GM12878 (cell line): Measurements from ENCODE around the gene SMIM10L1. TPM values are rescaled to one million over a fixed set of nuclear protein-coding genes. Genes with fewer than 3 reads are reported as not detected.

Source experiments
- ATAC-seq: fragments of 200-7000 bp; cut with Tn5 transposase; 3 replicates; pipeline ENCODE4 v1.9.1; 2020; ENCODE audit warnings: mild to moderate bottlenecking, moderate library complexity
- BruUV-seq: library from RNA; stranded (reverse); fragments of 400-500 nt; replicated peaks from 2 replicates; lab custom pipeline; 2021; lab: Mats Ljungman, UMichigan
- CTCF ChIA-PET: fragments of 300-600 bp; sonication (Branson Sonifier 250); formaldehyde crosslinking; extraction: SDS; loops from one replicate; lab custom pipeline; 2021; ENCODE audit warnings: inconsistent platforms; lab: Yijun Ruan, JAX
- POLR2A ChIA-PET: fragments of 350-600 bp; formaldehyde crosslinking; extraction: SDS; loops from one replicate; lab custom pipeline; 2021; ENCODE audit warnings: inconsistent platforms; lab: Charles Lee
- RAD21 ChIA-PET: fragments of 300-600 bp; sonication (Branson Sonifier 250); formaldehyde crosslinking; loops from one replicate; lab custom pipeline; 2023; ENCODE audit warnings: antibody characterized with exemption; ENCODE audit not compliant: unreplicated experiment; lab: Charles Lee
- SMC1A ChIA-PET: fragments of 300-600 bp; sonication (Branson Sonifier 250); formaldehyde crosslinking; loops from one replicate; lab custom pipeline; 2023; ENCODE audit not compliant: unreplicated experiment, uncharacterized antibody; lab: Charles Lee
- DNase-seq: peaks from one replicate; pipeline ENCODE4 v3.0.0-alpha.2; 2011; ENCODE audit warnings: low read depth, low spot score
- FAIRE-seq: peaks from 3 replicates; lab custom pipeline; 2011; peaks lifted over from hg19 to GRCh38; lab: Jason Lieb, UNC
- H2AFZ ChIP-seq: 2 replicates; pipeline ENCODE4 v1.6.0; 2011; ENCODE audit warnings: low read depth, low read length, control low read depth; ENCODE audit not compliant: control insufficient read depth
- H3K27ac ChIP-seq: 2 replicates; pipeline ENCODE4 v1.5.1; 2011; ENCODE audit warnings: control low read depth; ENCODE audit not compliant: control insufficient read depth, insufficient read depth
- H3K27me3 ChIP-seq, 2 experiments: replicated peaks in 1 of 2; 2 replicates each; pipeline versions ENCODE4 v1.6.0 to v1.6.1; 2011; ENCODE audit warnings: low read length in 1 of 2; ENCODE audit not compliant: control insufficient read depth in 2 of 2, insufficient read depth in 2 of 2
- H3K36me3 ChIP-seq, 2 experiments: 2 replicates each; pipeline ENCODE4 v1.5.1; 2011; ENCODE audit warnings: low read length in 1 of 2; ENCODE audit not compliant: control insufficient read depth in 2 of 2, insufficient read depth in 2 of 2
- H3K4me1 ChIP-seq: 2 replicates; pipeline ENCODE4 v1.6.1; 2011; ENCODE audit warnings: mild to moderate bottlenecking, low read length, moderate library complexity, mixed read lengths; ENCODE audit not compliant: control insufficient read depth, insufficient read depth
- H3K4me2 ChIP-seq: 2 replicates; pipeline ENCODE4 v1.6.0; 2011; ENCODE audit warnings: control low read depth; ENCODE audit not compliant: control insufficient read depth, insufficient read depth
- H3K4me3 ChIP-seq: fragments of 200-600 bp; sonication (generic); 2 replicates; pipeline ENCODE4 v1.5.1; 2016
- H3K79me2 ChIP-seq: 2 replicates; pipeline ENCODE4 v1.6.0; 2011; ENCODE audit warnings: low read length; ENCODE audit not compliant: control insufficient read depth, insufficient read depth
- H3K9ac ChIP-seq: 2 replicates; pipeline ENCODE4 v1.8.0; 2011; ENCODE audit warnings: low read length, control low read depth, mixed read lengths; ENCODE audit not compliant: control insufficient read depth, insufficient read depth
- H3K9me3 ChIP-seq: replicated peaks from 3 replicates; pipeline ENCODE4 v1.5.1; 2011; ENCODE audit warnings: mild to moderate bottlenecking, low read length; ENCODE audit not compliant: control insufficient read depth, insufficient read depth
- H4K20me1 ChIP-seq: 2 replicates; pipeline ENCODE4 v1.6.0; 2011; ENCODE audit not compliant: control insufficient read depth, insufficient read depth
- BCL11A ChIP-seq: IDR thresholded peaks from 2 replicates; pipeline ENCODE4 v1.6.1; 2011; ENCODE audit warnings: low read depth, low read length
- EZH2 ChIP-seq: IDR thresholded peaks from 2 replicates; pipeline ENCODE4 v1.6.1; 2012; ENCODE audit warnings: low read depth, mild to moderate bottlenecking, control low read depth, inconsistent platforms, low read length, borderline replicate concordance; ENCODE audit not compliant: control insufficient read depth
- LARP7 ChIP-seq: fragments of 450-650 bp; IDR thresholded peaks from 2 replicates; pipeline ENCODE4 v1.6.1; 2017; ENCODE audit warnings: mild to moderate bottlenecking
- MEF2B ChIP-seq: fragments of 450-650 bp; IDR thresholded peaks from 2 replicates; pipeline ENCODE4 v1.6.1; 2018; ENCODE audit warnings: mild to moderate bottlenecking, moderate library complexity; ENCODE audit not compliant: partially characterized antibody, poor library complexity, severe bottlenecking
- NR2C1 ChIP-seq: fragments of 450-650 bp; IDR thresholded peaks from 2 replicates; pipeline ENCODE4 v1.6.1; 2017; ENCODE audit warnings: antibody characterized with exemption, mild to moderate bottlenecking, moderate library complexity
- RB1 ChIP-seq: fragments of 450-650 bp; formaldehyde crosslinking; IDR thresholded peaks from 2 replicates; pipeline ENCODE4 v1.6.1; 2017; ENCODE audit warnings: mild to moderate bottlenecking, borderline replicate concordance
- RBBP5 ChIP-seq: fragments of 200-600 bp; sonication (generic); conservative IDR thresholded peaks from 2 replicates; pipeline ENCODE4 v1.6.1; 2016
- STAT1 ChIP-seq: fragments of 450-650 bp; conservative IDR thresholded peaks from 2 replicates; pipeline ENCODE4 v1.6.1; 2014; ENCODE audit warnings: antibody characterized with exemption, mild to moderate bottlenecking
- ZNF24 ChIP-seq: fragments of 450-650 bp; IDR thresholded peaks from 2 replicates; pipeline ENCODE4 v1.6.1; 2017; ENCODE audit warnings: antibody characterized with exemption, mild to moderate bottlenecking
- WGBS: methylation state at CpG from one replicate; pipeline ENCODE4 v1.1.6; 2016; ENCODE audit warnings: low lambda C conversion rate; ENCODE audit not compliant: insufficient replicate concordance, insufficient coverage; ENCODE audit errors: missing lambda C conversion rate; 5-methylcytosine and 5-hydroxymethylcytosine counted together
- in situ Hi-C: fragments of 300-500 bp; cut with MboI; formaldehyde crosslinking; loops from 9 replicates; pipeline ENCODE4 v1.14.3; 2018; ENCODE audit warnings: mixed read lengths
- intact Hi-C: fragments of 100-400 bp; cut with micrococcal nuclease; formaldehyde crosslinking; loops from one replicate; pipeline ENCODE4 v1.14.2; 2022; ENCODE audit not compliant: unreplicated experiment
- polyA plus RNA-seq, 11 experiments: library from polyadenylated mRNA; depleted of rRNA in 4 of 11; unstranded in 6 of 11; stranded (reverse) in 5 of 11; fragments of >200 nt; fragmentation: Nextera tagmentation in 4 of 11; fragmentation: Illumina TruSeq in 1 of 11; extraction: Ambion mirVana in 4 of 11; extraction: Trizol in 1 of 11; gene quantifications; 1 replicate in 1 of 11; 2 replicates in 10 of 11; pipeline versions ENCODE4 v1.2.1 to v1.2.3, GENCODE V29; 2011 to 2016; ENCODE audit warnings: inconsistent platforms in 2 of 11, missing spikeins in 2 of 11, low read depth in 1 of 11
- total RNA-seq, 4 experiments: library from RNA; depleted of rRNA in 3 of 4; stranded (reverse); fragments of >200 nt in 3 of 4; fragmentation: Illumina TruSeq in 1 of 4; extraction: Trizol in 1 of 4; gene quantifications; 2 replicates each; pipeline versions ENCODE4 v1.2.1 to v1.2.3, GENCODE V29; 2013 to 2021
- TF ChIP-seq, protein P1 (sequence below): IDR thresholded peaks from 2 replicates; pipeline ENCODE4 v1.6.1; 2011; ENCODE audit warnings: low read depth, low read length, improper control_type of control experiment, borderline replicate concordance
- TF ChIP-seq, protein P2 (sequence below): fragments of 450-650 bp; IDR thresholded peaks from 2 replicates; pipeline ENCODE4 v1.6.1; 2018; ENCODE audit warnings: borderline replicate concordance, mild to moderate bottlenecking; ENCODE audit not compliant: partially characterized antibody

Gene SMIM10L1
- total and polyA plus RNA-seq, 10 of the 15 experiments (the other 5 are each of a cell fraction or from before 2014, with no cell fraction given) = 3.3 to 10.5 (median 7.6) TPM

DNA sequence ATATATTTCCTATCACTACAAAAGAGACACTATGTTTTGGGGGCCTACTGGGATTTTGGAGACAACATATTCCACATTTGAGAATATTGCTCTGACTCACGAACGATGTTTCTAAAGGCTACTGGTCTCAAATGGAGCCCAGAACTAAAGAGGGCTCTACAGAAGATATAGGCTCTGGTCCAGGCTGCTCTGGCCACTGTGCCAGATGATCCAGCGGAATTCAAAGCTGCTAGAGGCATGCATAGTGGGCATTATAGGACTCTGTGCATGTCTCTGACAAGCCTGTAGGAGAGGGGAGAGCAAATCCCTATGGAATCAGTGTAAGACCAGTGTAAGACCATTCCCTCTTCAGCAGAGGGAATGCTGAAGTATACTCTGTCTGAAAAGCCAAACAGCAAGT lies 40.6 kb upstream of the SMIM10L1 start (continued):
- TF ChIP-seq EZH2 (no peak), ZNF24 (no peak), BCL11A (no peak)

DNA sequence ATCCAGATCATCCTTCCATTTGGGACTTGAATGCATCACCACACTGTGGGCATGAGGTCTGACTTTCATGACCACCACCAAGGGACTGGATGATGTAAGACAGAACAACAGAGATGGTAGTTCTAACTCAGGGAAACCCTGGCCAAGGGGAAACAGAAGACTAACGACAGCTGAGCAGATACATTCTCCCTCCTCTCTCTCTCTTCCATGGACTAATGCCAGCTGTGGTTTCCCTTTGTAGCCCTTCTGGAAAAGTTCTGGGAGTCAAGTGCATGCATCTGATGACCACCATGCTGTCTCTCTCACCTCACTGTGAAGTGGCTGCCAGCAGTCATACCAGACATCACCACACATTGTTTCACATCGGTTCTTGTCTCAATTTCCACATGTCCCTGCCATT lies 40.0 kb upstream of the SMIM10L1 start:
- in situ Hi-C loops = no loop called here
- no peaks in the 10 kb centered on the region for H3K27me3 ChIP-seq
- H3K4me3 ChIP-seq = no peak overlapping the region
- TF ChIP-seq LARP7 (no peak), NR2C1 (no peak), RB1 (no peak)
- H3K4me1 ChIP-seq = no peaks in the 10 kb centered on the region
- no peak overlapping the region for H2AFZ ChIP-seq
- SMC1A ChIA-PET = no interaction called here
- no peak overlapping the region for H3K27ac ChIP-seq
- CTCF ChIA-PET = no interaction called here
- no peak for FAIRE-seq
- H4K20me1 ChIP-seq = no peaks in the 10 kb centered on the region
- H3K36me3 ChIP-seq = no peaks in the 10 kb centered on the region; a peak in 1 of 4 replicates
- POLR2A ChIA-PET = no interaction called here
- H3K9me3 ChIP-seq = peaks cover 3% of the 10 kb centered on the region; the same call in 1 of the 3 replicates
- RAD21 ChIA-PET = no interaction called here
- no peak for ATAC-seq
- H3K79me2 ChIP-seq = no peaks in the 10 kb centered on the region; the same call in none of the 2 replicates
- intact Hi-C loops = no loop called here
- no TSS peak for BruUV-seq
- WGBS = 77% methylated on average over 2 of the region's 2 CpGs
- DNase-seq = no peak
- H3K4me2 ChIP-seq = no peak overlapping the region
- H3K9ac ChIP-seq = no peak overlapping the region

DNA sequence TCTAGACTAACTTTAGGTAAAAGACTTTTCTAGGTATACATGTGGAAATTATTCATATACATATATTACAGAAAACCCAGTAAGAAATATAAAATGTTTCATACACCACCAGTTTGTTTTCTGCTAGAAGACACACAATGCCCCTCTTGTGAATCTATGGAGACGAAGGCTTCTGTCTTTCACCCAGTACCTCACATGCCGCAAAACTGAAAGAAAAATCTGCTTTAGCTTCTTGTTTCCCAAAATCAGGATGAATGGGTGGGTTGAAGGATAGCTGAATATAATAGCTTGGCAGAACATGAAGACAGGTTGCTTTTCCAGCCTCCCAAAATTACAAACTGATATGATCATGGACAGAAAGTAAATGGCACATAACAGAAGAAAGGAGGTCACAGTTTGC lies 37.8 kb upstream of the SMIM10L1 start:
- Histone ChIP-seq H3K79me2 (peaks cover 1% of the 10 kb centered on the region; the same call in 1 of the 2 replicates), H3K36me3 (no peaks in the 10 kb centered on the region; a peak in 1 of 4 replicates), H3K4me2 (no peak overlapping the region), H3K9me3 (no peaks in the 10 kb centered on the region; the same call in 2 of the 3 replicates), H3K27me3 (no peaks in the 10 kb centered on the region), H3K4me1 (no peaks in the 10 kb centered on the region), H3K4me3 (no peak overlapping the region), H3K9ac (no peak overlapping the region), H4K20me1 (no peaks in the 10 kb centered on the region), H2AFZ (no peak overlapping the region), H3K27ac (no peak overlapping the region)
- ChIA-PET RAD21 (interaction anchor here (0.6 kb wide), 1 partner anchor 409 kb away, joined by 3 read pairs; no protein-coding TSS in a partner anchor), SMC1A (interaction anchor here (0.7 kb wide), 1 partner anchor 22 kb away, joined by 3 read pairs; no protein-coding TSS in a partner anchor), POLR2A (interaction anchor here (0.5 to 1.1 kb wide), 2 partner anchors 39 to 151 kb away, joined by 3 to 4 read pairs; no protein-coding TSS in a partner anchor), CTCF (no interaction called here)
- in situ Hi-C loops (no loop called here), intact Hi-C loops (no loop called here)
- FAIRE-seq (no peak), ATAC-seq (no peak), DNase-seq (no peak)
- WGBS = 100% methylated on average over 2 of the region's 2 CpGs
- no TSS peak for BruUV-seq
- TF ChIP-seq MEF2B = no peak
- TF ChIP-seq RBBP5 = no peak
- TF ChIP-seq, protein P1, sequence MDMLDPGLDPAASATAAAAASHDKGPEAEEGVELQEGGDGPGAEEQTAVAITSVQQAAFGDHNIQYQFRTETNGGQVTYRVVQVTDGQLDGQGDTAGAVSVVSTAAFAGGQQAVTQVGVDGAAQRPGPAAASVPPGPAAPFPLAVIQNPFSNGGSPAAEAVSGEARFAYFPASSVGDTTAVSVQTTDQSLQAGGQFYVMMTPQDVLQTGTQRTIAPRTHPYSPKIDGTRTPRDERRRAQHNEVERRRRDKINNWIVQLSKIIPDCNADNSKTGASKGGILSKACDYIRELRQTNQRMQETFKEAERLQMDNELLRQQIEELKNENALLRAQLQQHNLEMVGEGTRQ = no peak
- no peak for TF ChIP-seq STAT1
- TF ChIP-seq, protein P2, sequence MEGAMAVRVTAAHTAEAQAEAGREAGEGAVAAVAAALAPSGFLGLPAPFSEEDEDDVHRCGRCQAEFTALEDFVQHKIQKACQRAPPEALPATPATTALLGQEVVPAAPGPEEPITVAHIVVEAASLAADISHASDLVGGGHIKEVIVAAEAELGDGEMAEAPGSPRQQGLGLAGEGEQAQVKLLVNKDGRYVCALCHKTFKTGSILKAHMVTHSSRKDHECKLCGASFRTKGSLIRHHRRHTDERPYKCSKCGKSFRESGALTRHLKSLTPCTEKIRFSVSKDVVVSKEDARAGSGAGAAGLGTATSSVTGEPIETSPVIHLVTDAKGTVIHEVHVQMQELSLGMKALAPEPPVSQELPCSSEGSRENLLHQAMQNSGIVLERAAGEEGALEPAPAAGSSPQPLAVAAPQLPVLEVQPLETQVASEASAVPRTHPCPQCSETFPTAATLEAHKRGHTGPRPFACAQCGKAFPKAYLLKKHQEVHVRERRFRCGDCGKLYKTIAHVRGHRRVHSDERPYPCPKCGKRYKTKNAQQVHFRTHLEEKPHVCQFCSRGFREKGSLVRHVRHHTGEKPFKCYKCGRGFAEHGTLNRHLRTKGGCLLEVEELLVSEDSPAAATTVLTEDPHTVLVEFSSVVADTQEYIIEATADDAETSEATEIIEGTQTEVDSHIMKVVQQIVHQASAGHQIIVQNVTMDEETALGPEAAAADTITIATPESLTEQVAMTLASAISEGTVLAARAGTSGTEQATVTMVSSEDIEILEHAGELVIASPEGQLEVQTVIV = no peak
